HG02885 (cell line): ENCODE results near the gene ITPKB.

Experiments used
- ATAC-seq: cut with Tn5 transposase; IDR thresholded peaks from one replicate; pipeline ENCODE4 v1.9.1; 2021; ENCODE audit warnings: mild to moderate bottlenecking; ENCODE audit not compliant: unreplicated experiment, poor library complexity

ITPKB gene

DNA sequence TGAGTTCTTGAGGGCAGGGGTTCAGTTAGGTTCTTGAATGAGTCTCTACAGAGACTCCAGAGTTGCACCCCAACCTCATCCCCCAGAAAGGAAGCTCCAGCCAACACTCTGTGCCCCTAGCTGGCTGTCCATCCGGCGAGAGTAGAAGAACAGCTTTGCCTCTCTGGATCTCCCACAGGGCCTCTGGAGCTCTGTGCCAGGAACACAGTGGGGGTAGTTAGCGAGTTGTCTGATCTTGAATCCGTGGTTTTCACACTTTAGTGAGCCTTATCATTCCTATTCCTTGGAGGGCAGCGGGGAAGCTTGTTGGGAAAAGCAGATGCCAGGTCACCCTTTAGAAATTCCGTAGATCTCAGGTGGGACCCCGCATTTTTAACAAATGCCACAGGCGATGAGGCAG lies 145.5 kb downstream of the ITPKB start:
- no peak for ATAC-seq

DNA sequence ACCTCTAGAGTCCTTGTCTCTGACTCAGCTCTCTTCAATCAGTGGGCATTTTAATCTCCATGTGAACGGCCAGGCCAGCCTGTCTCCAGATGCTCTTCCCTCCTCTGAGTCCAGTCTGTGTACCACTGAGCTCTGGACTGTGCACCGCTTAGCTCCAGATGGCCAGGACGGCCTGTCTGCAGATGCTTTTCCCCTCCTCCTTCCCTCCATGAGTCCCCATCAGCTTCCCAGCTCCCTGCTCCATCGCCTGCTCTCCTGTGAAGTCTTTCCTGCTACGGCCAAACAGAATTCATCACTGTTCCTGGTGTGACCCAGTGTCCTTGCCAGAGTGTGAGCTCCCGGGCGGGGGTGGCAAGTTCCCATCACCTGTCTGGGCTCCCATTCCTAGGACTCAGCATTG lies 148.5 kb downstream of the ITPKB start:
- no peak for ATAC-seq

DNA sequence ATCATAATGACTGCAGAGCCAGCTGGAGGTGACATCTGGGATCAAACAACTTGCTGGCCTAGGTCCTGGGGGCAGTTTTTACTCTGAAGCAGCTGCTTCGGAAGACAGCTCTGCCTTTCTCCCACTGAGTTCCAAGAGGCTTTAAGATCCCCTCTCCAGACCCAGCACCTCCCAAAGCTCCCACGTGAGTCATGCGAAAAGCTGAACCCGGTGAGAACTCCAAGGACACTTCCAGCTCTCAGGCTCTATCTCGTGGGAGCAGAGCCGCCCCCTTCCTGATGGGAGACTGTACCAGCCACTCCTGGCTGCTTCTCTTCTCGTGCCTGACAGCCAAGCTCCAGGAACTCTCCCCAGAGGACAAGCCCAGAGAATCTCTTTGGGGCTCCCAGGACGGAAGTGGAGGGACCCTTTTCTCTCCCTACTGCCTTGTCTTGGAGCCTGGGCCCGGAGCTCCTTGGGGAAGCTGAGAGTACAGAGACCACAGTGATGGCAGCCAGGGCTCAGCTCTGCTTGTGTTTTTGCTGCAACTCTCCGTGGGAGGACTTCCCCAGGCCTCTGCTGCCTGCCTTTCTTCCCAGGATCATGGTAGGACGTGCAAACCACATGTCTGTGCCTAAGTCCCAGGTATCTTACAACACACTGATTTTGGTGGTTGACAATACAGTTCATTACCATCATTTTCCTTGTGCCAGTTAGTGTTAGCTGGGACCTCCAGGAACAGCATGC lies 149.9 kb downstream of the ITPKB start:
- no peak for ATAC-seq

GRCh38 chr1:226588484-226588883 lies 150.6 kb downstream of the ITPKB start:
- ATAC-seq = no peak

GRCh38 chr1:226586650-226587422 lies 152.2 kb downstream of the ITPKB start:
- ATAC-seq = no peak

DNA sequence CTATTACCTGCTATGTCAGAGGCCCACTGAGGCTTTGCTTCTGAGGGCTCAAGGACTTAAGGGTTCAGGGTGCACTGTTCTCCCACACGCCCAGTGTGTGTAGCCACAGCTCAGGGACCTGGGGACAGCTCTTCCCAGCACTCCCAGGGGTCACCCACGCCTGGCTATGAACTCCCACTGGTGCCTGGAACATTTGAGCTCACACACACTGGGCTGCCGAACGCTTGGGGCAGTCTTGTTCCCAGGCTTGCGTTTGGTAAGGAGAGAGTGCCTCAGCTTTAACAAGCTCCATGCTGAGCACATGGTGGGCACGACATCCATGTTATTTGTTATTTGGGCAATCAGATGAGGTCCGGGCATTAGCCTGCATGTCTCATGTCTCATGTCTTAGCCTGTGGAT lies 153.0 kb downstream of the ITPKB start:
- no peak for ATAC-seq

DNA sequence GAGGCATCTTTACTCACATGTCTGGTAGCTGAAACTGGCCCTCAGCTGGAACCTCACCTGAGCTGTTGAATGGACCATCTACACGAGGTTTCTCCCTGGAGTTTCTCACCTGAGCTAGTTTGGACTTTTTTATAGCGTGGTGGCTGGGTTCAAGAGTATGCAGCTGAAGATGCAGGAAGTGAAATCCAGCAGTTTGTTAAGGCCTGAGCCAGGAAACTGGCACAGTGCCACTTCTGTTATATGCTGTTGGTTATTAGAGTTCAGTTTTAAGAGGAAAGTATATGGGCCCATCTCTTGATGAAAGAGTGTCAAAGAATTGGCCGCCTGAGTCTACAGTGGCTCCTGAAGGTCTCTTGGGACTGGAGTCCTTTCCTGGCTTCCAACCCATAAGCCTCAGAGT lies 154.9 kb downstream of the ITPKB start:
- no peak for ATAC-seq

DNA sequence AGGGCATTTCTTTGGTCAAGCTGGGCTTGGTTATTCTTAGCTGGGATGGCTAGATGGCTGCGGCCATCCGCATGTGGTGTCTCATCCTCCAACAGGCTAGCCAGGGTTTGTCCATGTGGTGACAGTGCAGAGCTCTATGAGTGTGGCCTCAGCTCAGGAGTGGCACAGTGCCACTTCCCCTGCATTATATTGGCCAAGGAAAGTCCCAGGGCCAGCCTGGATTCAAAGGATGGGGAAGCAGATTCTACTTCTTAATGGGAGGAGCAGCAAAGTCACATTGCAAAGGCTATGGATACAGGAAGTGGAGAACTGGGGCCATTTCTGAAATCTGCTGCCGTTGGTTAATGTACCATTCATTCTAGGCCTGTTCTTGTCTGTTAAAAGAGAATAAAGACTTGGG lies 156.1 kb downstream of the ITPKB start:
- ATAC-seq = no peak
